Osteocyte (in vitro differentiated cells): Measurements from ENCODE around the gene NIP7. TPM values are rescaled to one million over a fixed set of nuclear protein-coding genes. Genes with fewer than 3 reads are reported as not detected.

Experiments
- DNase-seq: peaks from one replicate; pipeline ENCODE4 v3.0.0; 2021; ENCODE audit warnings: mixed read lengths; ENCODE audit not compliant: unreplicated experiment; ENCODE audit errors: extremely low spot score
- H3K27ac Mint-ChIP-seq: one replicate; pipeline ENCODE4 v1.8.0; 2021; ENCODE audit warnings: mild to moderate bottlenecking, mixed read lengths; ENCODE audit not compliant: unreplicated experiment
- H3K27me3 Mint-ChIP-seq: one replicate; pipeline ENCODE4 v1.8.0; 2021; ENCODE audit warnings: mixed read lengths; ENCODE audit not compliant: unreplicated experiment
- H3K36me3 Mint-ChIP-seq: one replicate; pipeline ENCODE4 v1.8.0; 2021; ENCODE audit warnings: mixed read lengths; ENCODE audit not compliant: unreplicated experiment
- H3K4me1 Mint-ChIP-seq: one replicate; pipeline ENCODE4 v1.8.0; 2021; ENCODE audit warnings: mixed read lengths; ENCODE audit not compliant: unreplicated experiment
- H3K4me3 Mint-ChIP-seq: one replicate; pipeline ENCODE4 v1.8.0; 2021; ENCODE audit warnings: mild to moderate bottlenecking, moderate library complexity, mixed read lengths; ENCODE audit not compliant: unreplicated experiment
- H3K9me3 Mint-ChIP-seq: one replicate; pipeline ENCODE4 v1.8.0; 2021; ENCODE audit warnings: mixed read lengths; ENCODE audit not compliant: unreplicated experiment
- total RNA-seq: library from RNA; stranded (reverse); gene quantifications from 2 replicates; pipeline ENCODE4 v1.2.1, GENCODE V29; 2021
- TF ChIP-seq, protein P1 (sequence below): fragments of 200-600 bp; sonication (generic); IDR thresholded peaks from 2 replicates; pipeline ENCODE4 v1.5.0; 2021; ENCODE audit warnings: antibody characterized with exemption, mild to moderate bottlenecking, moderate library complexity

Gene NIP7
- total RNA-seq, 1 donor from 2014 or later: 21.1 TPM

DNA sequence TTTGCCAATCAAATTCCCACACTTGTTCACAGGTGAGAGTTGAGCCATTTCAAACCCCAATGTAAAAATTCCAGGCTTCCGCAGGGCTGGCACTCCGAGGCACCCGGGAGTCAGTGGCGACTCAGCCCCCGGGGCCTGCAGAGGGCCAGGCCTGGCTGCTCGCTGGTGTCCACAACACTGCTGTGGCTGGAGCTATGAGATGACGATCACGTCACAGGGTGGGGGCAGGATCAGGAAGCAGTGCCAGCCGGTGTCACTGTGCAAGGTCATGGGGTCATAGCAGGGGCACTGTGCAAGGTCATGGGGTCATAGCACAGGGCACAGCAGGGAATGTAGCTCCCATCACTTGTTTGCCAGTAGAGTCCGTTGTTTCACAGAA, 20.7 kb upstream of the NIP7 start:
- no peak for DNase-seq
- H3K9me3 Mint-ChIP-seq: no peaks in the 10 kb centered on the region
- TF ChIP-seq, protein P1, sequence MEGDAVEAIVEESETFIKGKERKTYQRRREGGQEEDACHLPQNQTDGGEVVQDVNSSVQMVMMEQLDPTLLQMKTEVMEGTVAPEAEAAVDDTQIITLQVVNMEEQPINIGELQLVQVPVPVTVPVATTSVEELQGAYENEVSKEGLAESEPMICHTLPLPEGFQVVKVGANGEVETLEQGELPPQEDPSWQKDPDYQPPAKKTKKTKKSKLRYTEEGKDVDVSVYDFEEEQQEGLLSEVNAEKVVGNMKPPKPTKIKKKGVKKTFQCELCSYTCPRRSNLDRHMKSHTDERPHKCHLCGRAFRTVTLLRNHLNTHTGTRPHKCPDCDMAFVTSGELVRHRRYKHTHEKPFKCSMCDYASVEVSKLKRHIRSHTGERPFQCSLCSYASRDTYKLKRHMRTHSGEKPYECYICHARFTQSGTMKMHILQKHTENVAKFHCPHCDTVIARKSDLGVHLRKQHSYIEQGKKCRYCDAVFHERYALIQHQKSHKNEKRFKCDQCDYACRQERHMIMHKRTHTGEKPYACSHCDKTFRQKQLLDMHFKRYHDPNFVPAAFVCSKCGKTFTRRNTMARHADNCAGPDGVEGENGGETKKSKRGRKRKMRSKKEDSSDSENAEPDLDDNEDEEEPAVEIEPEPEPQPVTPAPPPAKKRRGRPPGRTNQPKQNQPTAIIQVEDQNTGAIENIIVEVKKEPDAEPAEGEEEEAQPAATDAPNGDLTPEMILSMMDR: no peak
- H3K36me3 Mint-ChIP-seq: peaks cover 43% of the 10 kb centered on the region
- H3K4me3 Mint-ChIP-seq: no peak overlapping the region
- no peaks in the 10 kb centered on the region for H3K4me1 Mint-ChIP-seq
- no peaks in the 10 kb centered on the region for H3K27me3 Mint-ChIP-seq
- H3K27ac Mint-ChIP-seq: no peak overlapping the region

DNA sequence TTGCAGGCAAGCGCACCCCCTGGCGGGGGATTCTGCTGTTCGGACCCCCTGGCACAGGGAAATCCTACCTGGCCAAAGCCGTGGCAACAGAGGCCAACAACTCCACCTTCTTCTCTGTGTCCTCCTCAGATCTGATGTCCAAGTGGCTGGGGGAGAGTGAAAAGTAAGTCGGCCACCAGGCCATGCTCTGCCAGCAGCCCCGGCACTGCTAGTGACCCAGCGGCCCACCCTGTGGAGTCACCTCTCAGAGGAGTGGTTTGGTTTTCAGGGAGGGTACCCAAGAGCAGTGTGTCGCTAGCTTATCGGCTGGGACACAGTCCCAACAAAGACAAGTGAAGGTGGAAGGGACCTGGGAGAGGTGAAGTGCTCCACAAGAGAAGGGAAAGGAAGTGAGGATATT, 20.2 kb upstream of the NIP7 start:
- H3K4me3 Mint-ChIP-seq: no peak overlapping the region
- no peaks in the 10 kb centered on the region for H3K27me3 Mint-ChIP-seq
- H3K4me1 Mint-ChIP-seq: no peaks in the 10 kb centered on the region
- no peak for DNase-seq
- H3K36me3 Mint-ChIP-seq: peaks cover 43% of the 10 kb centered on the region
- no peaks in the 10 kb centered on the region for H3K9me3 Mint-ChIP-seq
- H3K27ac Mint-ChIP-seq: no peak overlapping the region
- TF ChIP-seq, protein P1: no peak

DNA sequence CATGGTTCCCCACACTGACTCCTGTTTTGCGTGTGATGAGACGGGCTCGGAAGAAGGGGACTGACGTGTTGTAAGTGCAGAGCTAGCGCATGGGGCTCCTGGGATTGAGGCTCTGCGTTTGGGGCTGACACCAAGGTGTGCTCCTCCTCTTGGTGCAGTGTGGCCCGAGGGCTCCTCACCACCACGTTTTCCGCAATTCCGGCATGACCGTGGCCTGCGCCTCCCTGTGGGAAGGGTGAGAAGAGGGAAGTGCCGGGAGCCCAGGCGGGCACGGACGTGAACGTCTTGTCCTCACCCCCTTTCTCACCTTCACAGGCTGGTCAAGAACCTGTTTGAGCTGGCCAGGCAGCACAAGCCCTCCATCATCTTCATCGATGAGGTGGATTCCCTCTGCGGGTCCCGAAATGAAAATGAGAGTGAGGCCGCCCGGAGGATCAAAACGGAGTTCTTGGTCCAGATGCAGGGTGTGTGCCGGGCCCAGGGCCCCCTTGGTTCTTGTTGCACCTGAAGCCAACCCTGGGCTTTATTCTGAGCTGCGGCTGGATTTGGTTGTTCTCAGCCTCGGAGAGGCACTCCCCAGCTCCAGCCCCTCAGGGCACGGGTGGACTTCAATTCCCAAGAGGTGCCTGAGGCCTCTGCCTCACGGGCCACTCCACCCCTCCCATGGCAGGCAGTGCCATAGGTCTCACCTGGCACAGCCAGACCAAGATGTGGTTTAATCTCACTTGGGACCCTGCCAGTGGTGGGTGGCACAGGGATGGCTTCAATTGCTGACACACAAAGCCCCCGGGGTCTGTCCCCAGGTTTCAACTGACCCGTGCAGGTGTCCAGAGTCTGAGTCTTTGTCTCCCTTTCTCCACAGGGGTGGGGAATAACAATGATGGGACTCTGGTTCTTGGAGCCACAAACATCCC, 19.5 kb upstream of the NIP7 start:
- no peaks in the 10 kb centered on the region for H3K9me3 Mint-ChIP-seq
- TF ChIP-seq, protein P1: no peak
- H3K27ac Mint-ChIP-seq: no peak overlapping the region
- DNase-seq: no peak
- H3K36me3 Mint-ChIP-seq: peaks cover 43% of the 10 kb centered on the region
- no peaks in the 10 kb centered on the region for H3K27me3 Mint-ChIP-seq
- no peak overlapping the region for H3K4me3 Mint-ChIP-seq
- no peaks in the 10 kb centered on the region for H3K4me1 Mint-ChIP-seq

DNA sequence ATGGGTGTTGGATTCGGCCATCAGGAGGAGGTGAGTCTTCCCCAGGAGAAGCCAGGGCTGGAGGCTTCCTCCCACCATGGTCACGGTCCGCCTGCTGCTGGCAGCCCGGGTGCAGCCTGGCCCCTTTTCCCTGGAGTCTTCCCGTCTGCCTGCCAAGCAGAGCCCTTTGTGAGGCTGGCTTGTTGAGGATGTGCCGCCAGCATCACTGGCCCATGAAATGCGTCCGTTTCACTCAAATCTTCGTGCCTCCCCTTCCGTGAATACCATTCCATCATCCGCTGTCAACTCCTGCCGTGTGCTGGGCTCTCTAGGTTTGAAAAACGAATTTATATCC, 18.9 kb upstream of the NIP7 start:
- H3K9me3 Mint-ChIP-seq: no peaks in the 10 kb centered on the region
- no peak for DNase-seq
- H3K36me3 Mint-ChIP-seq: peaks cover 41% of the 10 kb centered on the region
- TF ChIP-seq, protein P1: no peak
- peaks cover under 1% of the 10 kb centered on the region for H3K4me1 Mint-ChIP-seq
- no peaks in the 10 kb centered on the region for H3K27me3 Mint-ChIP-seq
- no peak overlapping the region for H3K4me3 Mint-ChIP-seq
- H3K27ac Mint-ChIP-seq: no peak overlapping the region

DNA sequence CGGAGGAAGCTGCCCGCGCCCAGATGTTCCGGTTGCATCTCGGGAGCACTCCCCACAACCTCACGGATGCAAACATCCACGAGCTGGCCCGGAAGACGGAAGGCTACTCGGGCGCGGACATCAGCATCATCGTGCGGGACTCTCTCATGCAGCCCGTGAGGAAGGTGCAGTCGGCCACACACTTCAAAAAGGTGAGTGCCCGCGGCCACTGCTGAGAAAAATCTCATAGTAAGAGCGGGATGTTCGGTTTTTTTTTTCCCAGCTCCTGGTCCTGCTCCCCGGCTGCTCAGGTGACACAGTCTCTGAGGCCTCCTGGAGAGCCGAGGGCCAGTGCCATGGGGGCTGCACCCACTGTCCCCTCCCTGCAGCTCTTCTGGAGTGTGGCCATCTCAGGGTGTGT, 18.5 kb upstream of the NIP7 start:
- no peak for DNase-seq
- peaks cover 41% of the 10 kb centered on the region for H3K36me3 Mint-ChIP-seq
- TF ChIP-seq, protein P1: no peak
- no peak overlapping the region for H3K4me3 Mint-ChIP-seq
- no peaks in the 10 kb centered on the region for H3K27me3 Mint-ChIP-seq
- no peaks in the 10 kb centered on the region for H3K9me3 Mint-ChIP-seq
- H3K27ac Mint-ChIP-seq: no peak overlapping the region
- peaks cover 2% of the 10 kb centered on the region for H3K4me1 Mint-ChIP-seq
